Adrenal gland (tissue), 5 donors: ENCODE data around the gene NR2F2.

Source experiments
- POLR2A ChIP-seq, 2 donors: fragments of 450-650 bp; IDR thresholded peaks; one replicate each; pipeline ENCODE4 v1.6.1; 2017; ENCODE audit warnings: antibody characterized with exemption in 2 of 2, mild to moderate bottlenecking in 2 of 2, moderate library complexity in 1 of 2
- TF ChIP-seq, protein P1 (sequence below), 6 experiments: fragments of 450-650 bp in 4 of 6; fragments of 200-600 bp in 2 of 6; sonication (generic) in 1 of 6; IDR thresholded peaks; 1 replicate in 5 of 6; 2 replicates in 1 of 6; pipeline versions ENCODE4 v1.5.1 to v1.8.0; 2016 to 2021; ENCODE audit warnings: antibody characterized with exemption in 6 of 6, mild to moderate bottlenecking in 2 of 6, moderate library complexity in 1 of 6
- donor health status: DM: no; HTN: no; CAD: no.

DNA sequence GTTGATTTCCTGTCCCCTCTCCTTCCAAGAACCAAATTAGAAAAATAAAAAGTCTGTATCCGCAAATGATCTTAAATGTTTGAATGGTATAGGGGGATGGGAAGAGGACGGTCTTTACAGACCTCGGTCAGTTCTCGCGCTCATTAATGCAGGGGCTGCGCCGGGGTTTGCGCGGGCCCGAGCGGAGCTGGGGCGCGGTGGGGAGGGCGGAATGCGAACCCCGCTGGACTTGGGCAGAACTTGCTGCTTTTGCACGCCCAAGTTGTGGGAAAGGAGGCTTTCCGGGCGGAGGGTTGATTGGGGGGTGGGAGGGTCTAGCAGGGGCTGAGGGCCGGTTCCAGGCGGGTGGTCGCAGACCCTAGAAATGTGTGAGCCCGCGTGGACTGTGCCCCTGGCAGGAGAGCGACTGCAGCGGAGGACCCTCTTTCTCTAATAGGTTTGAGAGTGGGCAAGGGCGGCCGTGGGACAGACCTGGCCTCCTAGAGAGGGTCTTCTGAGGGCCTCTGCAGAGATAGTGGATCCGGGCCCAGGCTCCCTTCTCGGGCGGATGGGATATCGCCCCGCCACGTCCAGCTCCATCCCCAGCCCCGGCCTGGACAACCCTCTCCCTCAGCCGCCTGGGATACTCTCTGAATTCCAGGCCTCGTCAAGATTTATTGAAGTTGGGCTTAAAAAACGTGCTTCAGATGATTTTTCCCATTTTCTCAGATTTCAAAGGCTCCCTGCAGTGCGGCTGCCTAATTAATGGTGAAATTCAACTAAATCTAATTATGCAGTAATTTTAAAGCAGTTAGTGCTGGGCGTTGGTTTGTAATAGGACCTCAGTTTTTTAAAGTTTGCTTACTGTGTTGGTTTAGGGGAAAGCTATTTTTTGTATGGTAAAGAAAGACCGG is 11.3 kb downstream of the NR2F2 start:
- TF ChIP-seq, protein P1, sequence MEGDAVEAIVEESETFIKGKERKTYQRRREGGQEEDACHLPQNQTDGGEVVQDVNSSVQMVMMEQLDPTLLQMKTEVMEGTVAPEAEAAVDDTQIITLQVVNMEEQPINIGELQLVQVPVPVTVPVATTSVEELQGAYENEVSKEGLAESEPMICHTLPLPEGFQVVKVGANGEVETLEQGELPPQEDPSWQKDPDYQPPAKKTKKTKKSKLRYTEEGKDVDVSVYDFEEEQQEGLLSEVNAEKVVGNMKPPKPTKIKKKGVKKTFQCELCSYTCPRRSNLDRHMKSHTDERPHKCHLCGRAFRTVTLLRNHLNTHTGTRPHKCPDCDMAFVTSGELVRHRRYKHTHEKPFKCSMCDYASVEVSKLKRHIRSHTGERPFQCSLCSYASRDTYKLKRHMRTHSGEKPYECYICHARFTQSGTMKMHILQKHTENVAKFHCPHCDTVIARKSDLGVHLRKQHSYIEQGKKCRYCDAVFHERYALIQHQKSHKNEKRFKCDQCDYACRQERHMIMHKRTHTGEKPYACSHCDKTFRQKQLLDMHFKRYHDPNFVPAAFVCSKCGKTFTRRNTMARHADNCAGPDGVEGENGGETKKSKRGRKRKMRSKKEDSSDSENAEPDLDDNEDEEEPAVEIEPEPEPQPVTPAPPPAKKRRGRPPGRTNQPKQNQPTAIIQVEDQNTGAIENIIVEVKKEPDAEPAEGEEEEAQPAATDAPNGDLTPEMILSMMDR (IDR thresholded peaks at IDR 0.05), result no peak
- TF ChIP-seq POLR2A (IDR thresholded peaks at IDR 0.05), result no peak
